ENCODE results near the gene ZPR1. TPM values are rescaled to one million over a fixed set of nuclear protein-coding genes. Genes with fewer than 3 reads are reported as not detected.

Gene ZPR1
- total RNA-seq, 2 experiments from 2014 or later = 117 to 118 TPM

DNA sequence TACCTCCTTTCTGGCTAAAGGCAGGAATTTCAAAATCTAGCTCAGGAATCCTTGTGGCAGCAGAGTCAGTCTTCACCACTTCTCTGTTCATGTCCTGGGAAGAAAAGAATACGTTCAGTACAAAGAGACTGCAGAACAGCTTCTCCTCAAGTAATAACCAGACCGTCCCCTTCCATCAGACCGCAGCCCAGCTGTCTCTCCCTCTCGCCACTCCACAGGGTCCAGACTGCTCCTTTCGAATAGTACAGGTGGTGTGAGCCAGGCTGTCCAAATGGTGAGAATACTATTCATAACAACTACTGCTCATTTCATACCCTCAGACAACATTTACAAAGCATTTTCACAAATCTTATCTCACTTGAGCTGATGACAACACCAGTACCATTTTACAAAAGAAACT, 857 bp downstream of the ZPR1 start:
- Histone ChIP-seq H3K4me3 (ENCODE audit: low read length) (peak overlapping the region; percentile 85), H3K36me3 (ENCODE audit: insufficient read depth, low read length) (peaks cover 47% of the 10 kb centered on the region), H3K27me3 (ENCODE audit: control insufficient read depth in 1 of 2, insufficient read depth in 2 of 2, low read length in 2 of 2) (no peaks in the 10 kb centered on the region), H3K4me1 (ENCODE audit: insufficient read depth, low read length) (peaks cover 46% of the 10 kb centered on the region), H3K9me3 (ENCODE audit: control insufficient read depth in 1 of 2, insufficient read depth in 1 of 2, low read length in 2 of 2) (no peaks in the 10 kb centered on the region), H3K27ac (ENCODE audit: low read depth in 1 of 2, low read length in 2 of 2) (peak overlapping the region in 1 of 2 donors; percentile 32)
- intact Hi-C loops (cut with DNase I, micrococcal nuclease) = loop anchor here (1.0 to 5.0 kb wide), 4 partner anchors 12 to 540 kb away; partner anchors contain the start of genes CEP164 (in 1 of the 2), PCSK7 (in 1 of the 2) and RNF214 (in 1 of the 2)
- Mint-ChIP-seq H3K36me3 (ENCODE audit: low read depth) (peaks cover 63% of the 10 kb centered on the region), H3K9me3 (no peaks in the 10 kb centered on the region), H3K27me3 (no peaks in the 10 kb centered on the region), H3K4me1 (ENCODE audit: low read depth) (peaks cover 50% of the 10 kb centered on the region), H3K27ac (peak overlapping the region; percentile 96), H3K4me3 (peak overlapping the region; percentile 94)
- DNase-seq = no peak
- ChIA-PET POLR2A (interaction anchor here (0.6 to 3.0 kb wide), 13 partner anchors 11 to 444 kb away, joined by 3 to 64 read pairs (median 6); partner anchors contain the start of genes BUD13, PAFAH1B2, PCSK7 and SIDT2), CTCF (interaction anchor here (1.3 to 1.4 kb wide), 2 partner anchors 15 to 49 kb away, joined by 3 read pairs; no protein-coding TSS in a partner anchor)
- no peak for ATAC-seq (ENCODE audit: poor library complexity)
- TF ChIP-seq, protein P1, sequence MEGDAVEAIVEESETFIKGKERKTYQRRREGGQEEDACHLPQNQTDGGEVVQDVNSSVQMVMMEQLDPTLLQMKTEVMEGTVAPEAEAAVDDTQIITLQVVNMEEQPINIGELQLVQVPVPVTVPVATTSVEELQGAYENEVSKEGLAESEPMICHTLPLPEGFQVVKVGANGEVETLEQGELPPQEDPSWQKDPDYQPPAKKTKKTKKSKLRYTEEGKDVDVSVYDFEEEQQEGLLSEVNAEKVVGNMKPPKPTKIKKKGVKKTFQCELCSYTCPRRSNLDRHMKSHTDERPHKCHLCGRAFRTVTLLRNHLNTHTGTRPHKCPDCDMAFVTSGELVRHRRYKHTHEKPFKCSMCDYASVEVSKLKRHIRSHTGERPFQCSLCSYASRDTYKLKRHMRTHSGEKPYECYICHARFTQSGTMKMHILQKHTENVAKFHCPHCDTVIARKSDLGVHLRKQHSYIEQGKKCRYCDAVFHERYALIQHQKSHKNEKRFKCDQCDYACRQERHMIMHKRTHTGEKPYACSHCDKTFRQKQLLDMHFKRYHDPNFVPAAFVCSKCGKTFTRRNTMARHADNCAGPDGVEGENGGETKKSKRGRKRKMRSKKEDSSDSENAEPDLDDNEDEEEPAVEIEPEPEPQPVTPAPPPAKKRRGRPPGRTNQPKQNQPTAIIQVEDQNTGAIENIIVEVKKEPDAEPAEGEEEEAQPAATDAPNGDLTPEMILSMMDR (IDR thresholded peaks at IDR 0.05) = no peak

DNA sequence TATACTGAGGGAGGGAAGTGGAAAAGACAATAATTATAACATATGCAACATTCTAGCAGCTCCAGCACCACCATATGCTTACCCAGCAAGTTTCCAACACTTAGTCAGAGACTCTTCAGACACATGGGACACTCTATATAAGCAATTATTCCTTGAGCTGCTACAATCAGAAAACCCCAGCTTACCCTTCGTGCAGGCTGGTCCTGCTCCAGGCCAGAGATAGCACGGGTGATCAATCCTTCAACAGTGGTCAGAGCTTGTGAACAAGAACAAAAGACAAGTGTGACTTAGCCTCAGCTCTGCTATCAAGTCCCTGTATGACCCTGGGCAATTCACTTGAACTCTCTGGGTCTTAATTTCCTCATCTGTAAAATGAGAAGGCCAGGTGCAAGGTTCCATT, 1.5 kb downstream of the ZPR1 start:
- H3K9me3 ChIP-seq (ENCODE audit: control insufficient read depth in 1 of 2, insufficient read depth in 1 of 2, low read length in 2 of 2) = no peaks in the 10 kb centered on the region
- H3K9me3 Mint-ChIP-seq = no peaks in the 10 kb centered on the region
- DNase-seq = no peak
- no peaks in the 10 kb centered on the region for H3K27me3 ChIP-seq (ENCODE audit: control insufficient read depth in 1 of 2, insufficient read depth in 2 of 2, low read length in 2 of 2)
- ChIA-PET POLR2A (interaction anchor here (0.8 to 3.0 kb wide), 4 partner anchors 13 to 359 kb away, joined by 3 to 64 read pairs (median 16); partner anchors contain the start of gene BUD13), CTCF (no interaction called here)
- H3K4me3 ChIP-seq (ENCODE audit: low read length) = no peak overlapping the region
- peak overlapping the region; percentile 96 for H3K27ac Mint-ChIP-seq
- H3K4me1 ChIP-seq (ENCODE audit: insufficient read depth, low read length) = peaks cover 42% of the 10 kb centered on the region
- intact Hi-C loops (cut with DNase I, micrococcal nuclease) = loop anchor here (1.0 to 5.0 kb wide), 4 partner anchors 11 to 541 kb away; partner anchors contain the start of genes CEP164 (in 1 of the 2), PCSK7 (in 1 of the 2) and RNF214 (in 1 of the 2)
- TF ChIP-seq, protein P1 (IDR thresholded peaks at IDR 0.05) = no peak
- H3K36me3 ChIP-seq (ENCODE audit: insufficient read depth, low read length) = peaks cover 51% of the 10 kb centered on the region
- ATAC-seq (ENCODE audit: poor library complexity) = no peak
- no peak overlapping the region for H3K27ac ChIP-seq (ENCODE audit: low read depth in 1 of 2, low read length in 2 of 2)
- peaks cover 51% of the 10 kb centered on the region for H3K4me1 Mint-ChIP-seq (ENCODE audit: low read depth)
- peaks cover 69% of the 10 kb centered on the region for H3K36me3 Mint-ChIP-seq (ENCODE audit: low read depth)
- no peaks in the 10 kb centered on the region for H3K27me3 Mint-ChIP-seq
- peak overlapping the region; percentile 94 for H3K4me3 Mint-ChIP-seq

DNA sequence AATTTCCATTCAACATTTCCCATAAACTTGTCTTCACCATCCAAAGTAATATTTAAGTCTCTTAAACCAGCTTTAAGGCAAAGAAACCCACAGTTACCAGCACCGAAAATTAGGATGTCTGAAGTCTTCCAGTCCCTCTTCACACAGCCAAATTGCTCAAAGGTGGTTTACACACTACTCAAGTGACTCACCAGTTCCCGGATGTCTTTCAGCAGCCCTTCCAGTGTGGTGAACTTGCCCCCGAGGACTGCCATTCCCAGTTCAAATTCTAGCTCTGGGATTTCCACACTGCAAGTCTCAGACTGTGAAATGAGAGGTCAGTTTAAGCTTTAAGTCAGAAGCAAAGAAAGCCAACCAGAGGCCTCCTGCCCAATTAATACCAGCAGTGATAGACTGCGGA, 5.1 kb downstream of the ZPR1 start:
- no peaks in the 10 kb centered on the region for H3K27me3 Mint-ChIP-seq
- ATAC-seq (ENCODE audit: poor library complexity) (no peak), DNase-seq (no peak)
- CTCF ChIA-PET = interaction anchor here (0.9 to 1.2 kb wide), 2 partner anchors 9 to 361 kb away, joined by 3 to 4 read pairs; partner anchors contain the start of gene APOA5
- Histone ChIP-seq H3K27ac (ENCODE audit: low read depth in 1 of 2, low read length in 2 of 2) (no peak overlapping the region), H3K4me1 (ENCODE audit: insufficient read depth, low read length) (peaks cover 26% of the 10 kb centered on the region), H3K9me3 (ENCODE audit: control insufficient read depth in 1 of 2, insufficient read depth in 1 of 2, low read length in 2 of 2) (no peaks in the 10 kb centered on the region), H3K36me3 (ENCODE audit: insufficient read depth, low read length) (peaks cover 87% of the 10 kb centered on the region), H3K27me3 (ENCODE audit: control insufficient read depth in 1 of 2, insufficient read depth in 2 of 2, low read length in 2 of 2) (no peaks in the 10 kb centered on the region), H3K4me3 (ENCODE audit: low read length) (no peak overlapping the region)
- peaks cover 96% of the 10 kb centered on the region for H3K36me3 Mint-ChIP-seq (ENCODE audit: low read depth)
- H3K9me3 Mint-ChIP-seq = no peaks in the 10 kb centered on the region
- TF ChIP-seq, protein P1 (IDR thresholded peaks at IDR 0.05) = no peak
- H3K27ac Mint-ChIP-seq = peak overlapping the region; percentile 25
- peaks cover 32% of the 10 kb centered on the region for H3K4me1 Mint-ChIP-seq (ENCODE audit: low read depth)
- intact Hi-C loops (cut with DNase I, micrococcal nuclease) = no loop called here
- POLR2A ChIA-PET = interaction anchor here (1.0 kb wide), 1 partner anchor 53 kb away, joined by 3 read pairs; no protein-coding TSS in a partner anchor
- H3K4me3 Mint-ChIP-seq = no peak overlapping the region
